ENCODE data around the gene RPS6KA2.

DNA sequence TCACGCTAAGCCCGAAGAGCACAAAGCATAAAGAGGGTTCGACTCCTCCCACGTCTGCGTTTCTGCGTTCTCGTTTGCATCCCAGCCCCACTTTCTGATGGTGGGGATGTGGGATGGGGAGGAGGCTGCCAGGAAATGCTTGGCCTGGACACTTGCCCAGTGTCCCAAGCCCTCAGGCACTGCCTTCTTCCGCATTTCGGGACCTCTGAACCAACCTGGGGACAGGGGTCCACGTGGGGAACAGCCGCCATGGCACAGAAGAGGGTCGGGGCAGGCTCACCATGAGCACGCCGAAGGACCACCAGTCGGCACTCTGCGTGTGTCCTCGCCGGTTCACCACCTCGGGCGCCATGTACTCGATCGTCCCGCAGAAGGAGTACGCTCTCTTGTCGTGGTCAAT is 128.8 kb downstream of the RPS6KA2 start:
- TF ChIP-seq, protein P1, sequence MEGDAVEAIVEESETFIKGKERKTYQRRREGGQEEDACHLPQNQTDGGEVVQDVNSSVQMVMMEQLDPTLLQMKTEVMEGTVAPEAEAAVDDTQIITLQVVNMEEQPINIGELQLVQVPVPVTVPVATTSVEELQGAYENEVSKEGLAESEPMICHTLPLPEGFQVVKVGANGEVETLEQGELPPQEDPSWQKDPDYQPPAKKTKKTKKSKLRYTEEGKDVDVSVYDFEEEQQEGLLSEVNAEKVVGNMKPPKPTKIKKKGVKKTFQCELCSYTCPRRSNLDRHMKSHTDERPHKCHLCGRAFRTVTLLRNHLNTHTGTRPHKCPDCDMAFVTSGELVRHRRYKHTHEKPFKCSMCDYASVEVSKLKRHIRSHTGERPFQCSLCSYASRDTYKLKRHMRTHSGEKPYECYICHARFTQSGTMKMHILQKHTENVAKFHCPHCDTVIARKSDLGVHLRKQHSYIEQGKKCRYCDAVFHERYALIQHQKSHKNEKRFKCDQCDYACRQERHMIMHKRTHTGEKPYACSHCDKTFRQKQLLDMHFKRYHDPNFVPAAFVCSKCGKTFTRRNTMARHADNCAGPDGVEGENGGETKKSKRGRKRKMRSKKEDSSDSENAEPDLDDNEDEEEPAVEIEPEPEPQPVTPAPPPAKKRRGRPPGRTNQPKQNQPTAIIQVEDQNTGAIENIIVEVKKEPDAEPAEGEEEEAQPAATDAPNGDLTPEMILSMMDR (IDR thresholded peaks at IDR 0.05; ENCODE audit: borderline replicate concordance, extremely low read depth, low read length, poor library complexity, severe bottlenecking), result no peak
- no peak for TF ChIP-seq EZH2 (IDR thresholded peaks at IDR 0.05; ENCODE audit: borderline replicate concordance, low read depth, low read length, severe bottlenecking)
